DND-41 (cell line): ENCODE results near the gene CCDC201.

ENCODE experiments used
- ATAC-seq: fragments of 200-7000 bp; cut with Tn5 transposase; 3 replicates; pipeline ENCODE4 v1.9.1; 2021; ENCODE audit warnings: low read depth; ENCODE audit not compliant: insufficient read depth
- DNase-seq: peaks from one replicate; pipeline ENCODE4 v3.0.0-alpha.2; 2020
- H2AFZ ChIP-seq: 2 replicates; pipeline ENCODE4 v1.6.0; 2012; ENCODE audit warnings: low read depth, low read length
- H3K27ac ChIP-seq: 2 replicates; pipeline ENCODE4 v1.5.1; 2012; ENCODE audit warnings: low read length, inconsistent platforms
- H3K27me3 ChIP-seq: fragments of 200-600 bp; sonication (generic); 2 replicates; pipeline ENCODE4 v1.6.0; 2012; ENCODE audit warnings: low read length, mild to moderate bottlenecking, inconsistent platforms; ENCODE audit not compliant: insufficient read depth, poor library complexity
- H3K36me3 ChIP-seq: 2 replicates; pipeline ENCODE4 v1.5.1; 2012; ENCODE audit warnings: low read length, inconsistent platforms; ENCODE audit not compliant: insufficient read depth
- H3K4me1 ChIP-seq: 2 replicates; pipeline ENCODE4 v1.5.1; 2012; ENCODE audit warnings: mild to moderate bottlenecking, low read length; ENCODE audit not compliant: insufficient read depth
- H3K4me2 ChIP-seq: 2 replicates; pipeline ENCODE4 v1.6.0; 2012; ENCODE audit warnings: mild to moderate bottlenecking, moderate library complexity, low read length, inconsistent platforms; ENCODE audit not compliant: insufficient read depth
- H3K4me3 ChIP-seq, 2 experiments: fragments of 200-600 bp in 1 of 2; shearing (Covaris generic) in 1 of 2; 2 replicates each; pipeline ENCODE4 v1.5.1; 2012 to 2016; ENCODE audit warnings: inconsistent platforms in 2 of 2, low read length in 2 of 2, mild to moderate bottlenecking in 2 of 2, low read depth in 1 of 2, moderate library complexity in 1 of 2
- H3K79me2 ChIP-seq: 2 replicates; pipeline ENCODE4 v1.6.0; 2012; ENCODE audit warnings: low read length, inconsistent platforms; ENCODE audit not compliant: insufficient read depth
- H3K9ac ChIP-seq: 2 replicates; pipeline ENCODE4 v1.6.0; 2012; ENCODE audit warnings: low read depth, mild to moderate bottlenecking, inconsistent platforms, low read length, moderate library complexity
- H3K9me3 ChIP-seq: 2 replicates; pipeline ENCODE4 v1.5.1; 2012; ENCODE audit warnings: low read length, moderate library complexity, mild to moderate bottlenecking, inconsistent platforms; ENCODE audit not compliant: insufficient read depth, severe bottlenecking
- H4K20me1 ChIP-seq: 2 replicates; pipeline ENCODE4 v1.6.0; 2012; ENCODE audit warnings: low read length; ENCODE audit not compliant: insufficient read depth
- EZH2 ChIP-seq: IDR thresholded peaks from 3 replicates; pipeline ENCODE4 v1.6.1; 2012; ENCODE audit warnings: borderline replicate concordance, low read depth, mild to moderate bottlenecking, moderate library complexity, low read length, inconsistent platforms; ENCODE audit not compliant: severe bottlenecking
- TF ChIP-seq, protein P1 (sequence below): IDR thresholded peaks from 2 replicates; pipeline ENCODE4 v1.5.1; 2012; ENCODE audit warnings: borderline replicate concordance, low read length, moderate library complexity, mild to moderate bottlenecking; ENCODE audit not compliant: poor library complexity, severe bottlenecking; ENCODE audit errors: extremely low read depth

The CCDC201 gene

GRCh38 chr7:45914911-45915310 is 42.0 kb upstream of the CCDC201 start:
- no peak overlapping the region for H3K4me3 ChIP-seq
- no peak overlapping the region for H3K4me2 ChIP-seq
- no peaks in the 10 kb centered on the region for H3K79me2 ChIP-seq
- peaks cover 5% of the 10 kb centered on the region for H3K27me3 ChIP-seq
- no peaks in the 10 kb centered on the region for H3K36me3 ChIP-seq
- DNase-seq = no peak
- TF ChIP-seq EZH2 = no peak
- TF ChIP-seq, protein P1, sequence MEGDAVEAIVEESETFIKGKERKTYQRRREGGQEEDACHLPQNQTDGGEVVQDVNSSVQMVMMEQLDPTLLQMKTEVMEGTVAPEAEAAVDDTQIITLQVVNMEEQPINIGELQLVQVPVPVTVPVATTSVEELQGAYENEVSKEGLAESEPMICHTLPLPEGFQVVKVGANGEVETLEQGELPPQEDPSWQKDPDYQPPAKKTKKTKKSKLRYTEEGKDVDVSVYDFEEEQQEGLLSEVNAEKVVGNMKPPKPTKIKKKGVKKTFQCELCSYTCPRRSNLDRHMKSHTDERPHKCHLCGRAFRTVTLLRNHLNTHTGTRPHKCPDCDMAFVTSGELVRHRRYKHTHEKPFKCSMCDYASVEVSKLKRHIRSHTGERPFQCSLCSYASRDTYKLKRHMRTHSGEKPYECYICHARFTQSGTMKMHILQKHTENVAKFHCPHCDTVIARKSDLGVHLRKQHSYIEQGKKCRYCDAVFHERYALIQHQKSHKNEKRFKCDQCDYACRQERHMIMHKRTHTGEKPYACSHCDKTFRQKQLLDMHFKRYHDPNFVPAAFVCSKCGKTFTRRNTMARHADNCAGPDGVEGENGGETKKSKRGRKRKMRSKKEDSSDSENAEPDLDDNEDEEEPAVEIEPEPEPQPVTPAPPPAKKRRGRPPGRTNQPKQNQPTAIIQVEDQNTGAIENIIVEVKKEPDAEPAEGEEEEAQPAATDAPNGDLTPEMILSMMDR = no peak
- no peak overlapping the region for H2AFZ ChIP-seq
- no peak for ATAC-seq
- H3K9ac ChIP-seq = no peak overlapping the region
- no peaks in the 10 kb centered on the region for H4K20me1 ChIP-seq
- H3K27ac ChIP-seq = no peak overlapping the region
- no peaks in the 10 kb centered on the region for H3K4me1 ChIP-seq
- H3K9me3 ChIP-seq = no peaks in the 10 kb centered on the region

- Histone ChIP-seq H2AFZ (no peak overlapping the region), H3K4me2 (no peak overlapping the region), H3K9me3 (no peaks in the 10 kb centered on the region), H3K9ac (no peak overlapping the region), H3K27ac (no peak overlapping the region), H3K79me2 (no peaks in the 10 kb centered on the region), H3K4me3 (no peak overlapping the region), H3K36me3 (no peaks in the 10 kb centered on the region), H3K27me3 (peaks cover 3% of the 10 kb centered on the region), H4K20me1 (no peaks in the 10 kb centered on the region), H3K4me1 (no peaks in the 10 kb centered on the region)
- DNase-seq (no peak), ATAC-seq (no peak)
- TF ChIP-seq, protein P1 = no peak
- TF ChIP-seq EZH2 = no peak
Measured at GRCh38 chr7:45912972-45913371, 40.1 kb upstream of the CCDC201 start.

GRCh38 chr7:45911311-45911710 is 38.4 kb upstream of the CCDC201 start:
- ATAC-seq (no peak), DNase-seq (no peak)
- Histone ChIP-seq H3K36me3 (no peaks in the 10 kb centered on the region), H3K4me2 (no peak overlapping the region), H3K9me3 (no peaks in the 10 kb centered on the region), H3K27ac (no peak overlapping the region), H3K4me3 (no peak overlapping the region), H3K27me3 (no peaks in the 10 kb centered on the region), H3K4me1 (no peaks in the 10 kb centered on the region), H3K79me2 (no peaks in the 10 kb centered on the region), H4K20me1 (no peaks in the 10 kb centered on the region), H3K9ac (no peak overlapping the region), H2AFZ (no peak overlapping the region)
- no peak for TF ChIP-seq EZH2

GRCh38 chr7:45910855-45911254 is 38.0 kb upstream of the CCDC201 start:
- Histone ChIP-seq H2AFZ (no peak overlapping the region), H4K20me1 (no peaks in the 10 kb centered on the region), H3K9me3 (no peaks in the 10 kb centered on the region), H3K79me2 (no peaks in the 10 kb centered on the region), H3K36me3 (no peaks in the 10 kb centered on the region), H3K27me3 (no peaks in the 10 kb centered on the region), H3K4me2 (no peak overlapping the region), H3K4me1 (no peaks in the 10 kb centered on the region), H3K9ac (no peak overlapping the region), H3K4me3 (no peak overlapping the region), H3K27ac (no peak overlapping the region)
- ATAC-seq (no peak), DNase-seq (no peak)
- no peak for TF ChIP-seq EZH2
- TF ChIP-seq, protein P1 = no peak
